AG04449 (cell line): ENCODE data around the gene DCTN5.
A peak's percentile ranks its signal among the peaks of the same experiment; 100 is the strongest.

ENCODE experiments used
- CTCF ChIA-PET: fragments of 350-600 bp; formaldehyde crosslinking; extraction: SDS; loops from one replicate; lab custom pipeline; 2021; ENCODE audit warnings: antibody characterized with exemption; lab: Yijun Ruan, JAX
- POLR2A ChIA-PET: fragments of 400-600, 350-600 bp; formaldehyde crosslinking; extraction: SDS; loops from one replicate; lab custom pipeline; 2020; ENCODE audit warnings: antibody characterized with exemption, inconsistent platforms; lab: Yijun Ruan, JAX
- DNase-seq: peaks from one replicate; pipeline ENCODE4 v3.0.0-alpha.2; 2010; ENCODE audit warnings: low read depth, low spot score
- H3K4me3 ChIP-seq: 2 replicates; pipeline ENCODE4 v1.5.1; 2011; ENCODE audit warnings: low read depth, mild to moderate bottlenecking, control low read depth, low read length
- CTCF ChIP-seq: IDR thresholded peaks from one replicate; pipeline ENCODE4 v1.5.1; 2011; ENCODE audit warnings: mild to moderate bottlenecking, moderate library complexity, low read length, control low read depth, inconsistent platforms; ENCODE audit not compliant: insufficient read depth; ENCODE audit errors: missing control alignments

Gene DCTN5

GRCh38 chr16:23640931-23641765 lies at the start of gene DCTN5, which contains the start of gene PALB2:
DCTN5 (plus strand) TSS chr16:23641466; CDS start chr16:23641543, 77 bp downstream.
PALB2 (minus strand) TSS chr16:23641310; CDS start chr16:23641157, 153 bp downstream.
- DNase-seq, result peak; percentile 51
- H3K4me3 ChIP-seq, result peak within 1 kb of the TSS; percentile 99
- ChIA-PET POLR2A (interaction anchor here (0.7 to 1.3 kb wide), 3 partner anchors 10 to 24 kb away, joined by 3 to 6 read pairs (median 3); no protein-coding TSS in a partner anchor), CTCF (interaction anchor here (1.1 to 1.7 kb wide), 3 partner anchors 37 to 82 kb away, joined by 4 to 10 read pairs (median 5); partner anchors contain the start of genes NDUFAB1 and PLK1)
- TF ChIP-seq CTCF, result no peak

- ChIA-PET POLR2A (no interaction called here), CTCF (interaction anchor here (1.2 kb wide), 1 partner anchor 37 kb away, joined by 3 read pairs; the partner anchor contains the start of genes EARS2 and UBFD1)
- TF ChIP-seq CTCF, result no peak
- DNase-seq, result no peak
- H3K4me3 ChIP-seq, result no peak overlapping the region
Observed at GRCh38 chr16:23594186-23594585, 47.1 kb upstream of the DCTN5 start.

- TF ChIP-seq CTCF, result no peak
- H3K4me3 ChIP-seq, result peak overlapping the region; percentile 95
- ChIA-PET CTCF (interaction anchor here (0.9 to 3.0 kb wide), 6 partner anchors 7 to 55 kb away, joined by 3 to 18 read pairs (median 4); partner anchors contain the start of genes EARS2 and UBFD1), POLR2A (no interaction called here)
- no peak for DNase-seq
Observed at GRCh38 chr16:23595246-23595950, 45.9 kb upstream of the DCTN5 start.

GRCh38 chr16:23595951-23596720 lies 45.1 kb upstream of the DCTN5 start, which contains the start of gene NDUFAB1:
NDUFAB1 (minus strand) TSS chr16:23596316; CDS start chr16:23596290, 26 bp downstream.
- DNase-seq, result no peak
- POLR2A ChIA-PET, result no interaction called here
- H3K4me3 ChIP-seq, result peak within 1 kb of the TSS; percentile 95
- TF ChIP-seq CTCF, result peak; percentile 88
- CTCF ChIA-PET, result interaction anchor here (0.5 to 3.3 kb wide), 27 partner anchors 8 to 983 kb away, joined by 3 to 25 read pairs (median 5); partner anchors contain the start of genes DCTN5, EARS2, PALB2 and UBFD1

- DNase-seq, result no peak
- no peak for TF ChIP-seq CTCF
- ChIA-PET POLR2A (no interaction called here), CTCF (interaction anchor here (0.7 to 3.3 kb wide), 27 partner anchors 8 to 468 kb away, joined by 3 to 25 read pairs (median 5); partner anchors contain the start of genes DCTN5, EARS2, GGA2 and PALB2)
- no peak overlapping the region for H3K4me3 ChIP-seq
Observed at GRCh38 chr16:23597003-23597756, 44.1 kb upstream of the DCTN5 start.
